ENCODE results near the gene NCKAP5. TPM values are rescaled to one million over a fixed set of nuclear protein-coding genes. Genes with fewer than 3 reads are reported as not detected.

The NCKAP5 gene
- polyA plus RNA-seq, 1 experiment, result 2.1 TPM

DNA sequence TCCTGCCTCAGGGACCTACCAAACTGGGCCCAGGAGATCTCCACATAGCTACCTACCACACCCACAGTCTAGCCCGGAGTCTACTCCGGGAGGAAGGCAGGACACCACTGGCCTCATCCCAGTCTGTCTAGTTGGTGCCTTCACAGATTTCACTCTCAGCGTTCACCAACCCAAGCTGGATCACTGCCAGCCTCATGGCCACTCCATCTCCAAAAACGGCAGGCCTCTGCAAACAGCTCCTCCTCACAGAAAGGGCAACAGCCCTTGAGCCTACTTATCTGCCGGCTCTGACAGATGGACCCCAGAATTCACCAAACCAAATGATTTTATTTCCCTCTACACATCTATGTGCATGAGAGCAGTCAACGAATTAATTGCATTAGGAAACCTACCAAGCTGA, 61.3 kb downstream of the NCKAP5 start:
- DNase-seq (ENCODE audit: low read depth), result no peak
- POLR2A ChIA-PET, result no interaction called here
- Histone ChIP-seq H3K4me3 (ENCODE audit: low read depth, low read length) (no peak overlapping the region), H3K27me3 (ENCODE audit: control insufficient read depth, insufficient read depth, low read length) (no peaks in the 10 kb centered on the region), H3K36me3 (ENCODE audit: control insufficient read depth, insufficient read depth, low read length) (no peaks in the 10 kb centered on the region; the same call in 1 of the 2 replicates)
- CTCF ChIA-PET, result no interaction called here
- TF ChIP-seq CTCF (IDR thresholded peaks at IDR 0.05; ENCODE audit: insufficient read depth, low read depth, low read length), result no peak

DNA sequence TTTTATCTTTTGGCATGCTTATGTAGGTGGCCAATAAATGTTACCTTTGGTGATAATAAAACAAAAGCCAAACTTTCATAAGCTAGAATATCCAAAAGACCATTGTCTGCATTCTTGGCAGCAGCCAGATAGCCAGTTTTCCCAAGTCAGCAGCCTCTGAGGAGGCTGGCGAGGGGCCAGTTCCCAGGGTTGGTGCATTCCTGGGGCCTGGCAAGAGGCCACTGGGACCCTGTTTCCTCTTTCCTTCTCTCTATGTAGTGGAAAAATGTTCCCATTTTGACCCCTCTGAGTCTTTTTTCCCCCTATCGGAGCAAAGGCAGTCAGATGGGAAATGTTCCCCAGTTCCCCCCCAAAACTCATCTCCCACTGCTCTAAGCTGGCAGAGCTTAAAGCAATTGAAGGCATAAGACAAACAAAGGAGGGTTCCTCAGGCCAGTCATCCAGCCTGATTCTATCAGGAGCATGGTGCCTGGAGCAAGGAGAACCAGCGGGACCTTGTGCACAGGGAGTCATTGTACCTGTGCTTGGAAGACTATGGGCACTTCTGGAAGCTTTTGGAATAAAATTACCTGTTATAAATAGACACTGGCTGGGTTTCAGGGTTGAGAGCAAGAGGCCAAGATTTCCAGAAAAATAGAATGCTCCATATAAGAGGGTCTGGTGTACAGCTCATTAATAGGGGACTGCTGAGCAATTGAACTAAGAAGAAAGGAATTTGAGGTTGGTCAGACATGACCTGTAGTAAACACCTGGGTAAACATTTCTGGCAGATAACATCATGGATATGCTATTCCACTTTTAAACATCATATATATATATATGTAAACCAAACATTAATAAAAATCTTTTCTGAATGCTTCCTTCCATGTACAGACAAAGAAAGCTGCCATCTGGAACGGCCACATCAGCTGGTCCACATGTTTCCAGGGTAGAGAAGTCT, 63.4 kb downstream of the NCKAP5 start:
- Histone ChIP-seq H3K4me3 (ENCODE audit: low read depth, low read length) (no peak overlapping the region), H3K36me3 (ENCODE audit: control insufficient read depth, insufficient read depth, low read length) (no peaks in the 10 kb centered on the region; the same call in 1 of the 2 replicates), H3K27me3 (ENCODE audit: control insufficient read depth, insufficient read depth, low read length) (no peaks in the 10 kb centered on the region)
- no peak for DNase-seq (ENCODE audit: low read depth)
- ChIA-PET POLR2A (interaction anchor here (0.6 kb wide), 1 partner anchor 340 kb away, joined by 3 read pairs; no protein-coding TSS in a partner anchor), CTCF (interaction anchor here (0.6 to 0.7 kb wide), 2 partner anchors 125 to 147 kb away, joined by 3 to 4 read pairs; no protein-coding TSS in a partner anchor)
- no peak for TF ChIP-seq CTCF (IDR thresholded peaks at IDR 0.05; ENCODE audit: insufficient read depth, low read depth, low read length)

- POLR2A ChIA-PET, result no interaction called here
- TF ChIP-seq CTCF (IDR thresholded peaks at IDR 0.05; ENCODE audit: insufficient read depth, low read depth, low read length), result no peak
- no peak for DNase-seq (ENCODE audit: low read depth)
- H3K27me3 ChIP-seq (ENCODE audit: control insufficient read depth, insufficient read depth, low read length), result no peaks in the 10 kb centered on the region
- H3K4me3 ChIP-seq (ENCODE audit: low read depth, low read length), result no peak overlapping the region
- CTCF ChIA-PET, result no interaction called here
- H3K36me3 ChIP-seq (ENCODE audit: control insufficient read depth, insufficient read depth, low read length), result no peaks in the 10 kb centered on the region; the same call in 1 of the 2 replicates
Observed at GRCh38 chr2:133503927-133504326, 64.3 kb downstream of the NCKAP5 start.

- POLR2A ChIA-PET, result no interaction called here
- DNase-seq (ENCODE audit: low read depth), result no peak
- Histone ChIP-seq H3K4me3 (ENCODE audit: low read depth, low read length) (no peak overlapping the region), H3K36me3 (ENCODE audit: control insufficient read depth, insufficient read depth, low read length) (no peaks in the 10 kb centered on the region; the same call in 1 of the 2 replicates), H3K27me3 (ENCODE audit: control insufficient read depth, insufficient read depth, low read length) (no peaks in the 10 kb centered on the region)
- CTCF ChIA-PET, result no interaction called here
- TF ChIP-seq CTCF (IDR thresholded peaks at IDR 0.05; ENCODE audit: insufficient read depth, low read depth, low read length), result no peak
Observed at GRCh38 chr2:133503323-133503722, 64.9 kb downstream of the NCKAP5 start.

DNA sequence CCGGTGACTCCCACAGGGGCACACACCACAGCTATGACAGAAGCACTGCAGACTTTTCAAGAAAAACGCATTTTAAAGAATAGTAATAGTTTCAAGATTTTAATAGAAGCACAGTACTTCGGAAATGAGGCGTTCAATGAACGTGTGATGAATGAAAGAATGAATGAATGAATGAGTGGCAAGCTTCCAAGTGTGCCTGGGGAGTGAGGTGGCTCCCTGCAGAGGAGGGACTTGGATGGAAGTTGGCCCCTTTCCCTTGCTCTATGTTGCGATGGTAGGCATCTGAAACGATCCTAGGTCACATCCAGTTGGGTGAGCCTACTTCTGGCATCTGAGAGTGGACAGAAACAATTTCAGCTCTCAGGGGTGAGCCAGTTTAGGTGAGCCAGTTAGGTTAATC, 65.6 kb downstream of the NCKAP5 start:
- H3K36me3 ChIP-seq (ENCODE audit: control insufficient read depth, insufficient read depth, low read length), result no peaks in the 10 kb centered on the region; the same call in 1 of the 2 replicates
- ChIA-PET POLR2A (no interaction called here), CTCF (no interaction called here)
- H3K4me3 ChIP-seq (ENCODE audit: low read depth, low read length), result no peak overlapping the region
- no peak for DNase-seq (ENCODE audit: low read depth)
- no peaks in the 10 kb centered on the region for H3K27me3 ChIP-seq (ENCODE audit: control insufficient read depth, insufficient read depth, low read length)
- no peak for TF ChIP-seq CTCF (IDR thresholded peaks at IDR 0.05; ENCODE audit: insufficient read depth, low read depth, low read length)
